ENCODE results near the gene ACTL10. TPM values are rescaled to one million over a fixed set of nuclear protein-coding genes. Genes with fewer than 3 reads are reported as not detected.

The ACTL10 gene
- total and polyA plus RNA-seq, 2 of the 13 experiments (the other 11 are each of a cell fraction or from before 2014, with no cell fraction given): not detected

DNA sequence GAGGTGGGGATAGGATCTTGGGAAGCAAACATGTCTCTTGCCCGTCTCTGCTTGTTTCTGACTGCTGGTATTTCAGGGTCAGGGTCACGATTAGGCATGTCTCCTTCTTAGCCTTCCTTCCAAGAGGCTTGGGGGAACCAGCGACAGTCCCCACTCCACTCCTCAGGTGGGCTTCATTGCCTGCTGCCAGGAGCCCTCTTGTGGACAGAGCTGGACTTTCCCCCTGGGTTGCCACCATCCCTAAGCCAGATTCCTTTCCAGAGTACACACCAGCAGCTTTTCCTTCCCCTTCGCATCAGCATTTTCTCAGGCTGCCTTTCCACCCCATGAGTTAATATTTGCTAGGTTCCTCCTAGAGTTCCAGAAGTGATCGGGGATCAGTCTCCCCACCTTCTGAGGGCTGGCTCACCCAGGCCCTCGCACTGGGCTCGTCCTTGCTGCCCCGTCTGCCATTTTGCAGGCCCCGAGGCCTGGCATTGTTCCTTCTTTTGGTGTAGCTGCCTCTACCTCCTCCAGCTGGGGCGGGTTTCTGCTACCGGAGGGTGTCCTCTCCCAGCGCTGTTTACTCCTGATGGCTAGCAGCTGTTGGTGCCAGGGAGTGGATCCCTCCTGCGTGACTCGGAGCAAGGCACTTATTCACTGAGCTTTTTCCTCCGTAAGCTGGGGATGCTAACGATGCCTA is 13.4 kb upstream of the ACTL10 start (continued):
- TF ChIP-seq, protein P1, sequence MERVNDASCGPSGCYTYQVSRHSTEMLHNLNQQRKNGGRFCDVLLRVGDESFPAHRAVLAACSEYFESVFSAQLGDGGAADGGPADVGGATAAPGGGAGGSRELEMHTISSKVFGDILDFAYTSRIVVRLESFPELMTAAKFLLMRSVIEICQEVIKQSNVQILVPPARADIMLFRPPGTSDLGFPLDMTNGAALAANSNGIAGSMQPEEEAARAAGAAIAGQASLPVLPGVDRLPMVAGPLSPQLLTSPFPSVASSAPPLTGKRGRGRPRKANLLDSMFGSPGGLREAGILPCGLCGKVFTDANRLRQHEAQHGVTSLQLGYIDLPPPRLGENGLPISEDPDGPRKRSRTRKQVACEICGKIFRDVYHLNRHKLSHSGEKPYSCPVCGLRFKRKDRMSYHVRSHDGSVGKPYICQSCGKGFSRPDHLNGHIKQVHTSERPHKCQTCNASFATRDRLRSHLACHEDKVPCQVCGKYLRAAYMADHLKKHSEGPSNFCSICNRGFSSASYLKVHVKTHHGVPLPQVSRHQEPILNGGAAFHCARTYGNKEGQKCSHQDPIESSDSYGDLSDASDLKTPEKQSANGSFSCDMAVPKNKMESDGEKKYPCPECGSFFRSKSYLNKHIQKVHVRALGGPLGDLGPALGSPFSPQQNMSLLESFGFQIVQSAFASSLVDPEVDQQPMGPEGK (CRISPR knock-in tag; IDR thresholded peaks at IDR 0.05): peak; percentile 48; the same call in 1 of the 2 replicates
- TF ChIP-seq, protein P2, sequence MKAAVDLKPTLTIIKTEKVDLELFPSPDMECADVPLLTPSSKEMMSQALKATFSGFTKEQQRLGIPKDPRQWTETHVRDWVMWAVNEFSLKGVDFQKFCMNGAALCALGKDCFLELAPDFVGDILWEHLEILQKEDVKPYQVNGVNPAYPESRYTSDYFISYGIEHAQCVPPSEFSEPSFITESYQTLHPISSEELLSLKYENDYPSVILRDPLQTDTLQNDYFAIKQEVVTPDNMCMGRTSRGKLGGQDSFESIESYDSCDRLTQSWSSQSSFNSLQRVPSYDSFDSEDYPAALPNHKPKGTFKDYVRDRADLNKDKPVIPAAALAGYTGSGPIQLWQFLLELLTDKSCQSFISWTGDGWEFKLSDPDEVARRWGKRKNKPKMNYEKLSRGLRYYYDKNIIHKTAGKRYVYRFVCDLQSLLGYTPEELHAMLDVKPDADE (CRISPR knock-in tag; IDR thresholded peaks at IDR 0.05): no peak
- TF ChIP-seq, protein P3, sequence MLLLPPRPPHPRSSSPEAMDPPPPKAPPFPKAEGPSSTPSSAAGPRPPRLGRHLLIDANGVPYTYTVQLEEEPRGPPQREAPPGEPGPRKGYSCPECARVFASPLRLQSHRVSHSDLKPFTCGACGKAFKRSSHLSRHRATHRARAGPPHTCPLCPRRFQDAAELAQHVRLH (CRISPR knock-in tag; IDR thresholded peaks at IDR 0.05; ENCODE audit: borderline replicate concordance, low read depth): peak; percentile 92
- TF ChIP-seq ERF (CRISPR knock-in tag; IDR thresholded peaks at IDR 0.05) (peak; percentile 58; the same call in 1 of the 2 replicates), RBM22 (optimal IDR thresholded peaks at IDR 0.05; ENCODE audit: low read length) (peak; percentile 95), ZNF460 (CRISPR knock-in tag; IDR thresholded peaks at IDR 0.05; ENCODE audit: borderline replicate concordance) (no peak), ZNF558 (CRISPR knock-in tag; IDR thresholded peaks at IDR 0.05; ENCODE audit: borderline replicate concordance) (no peak), SOX5 (CRISPR knock-in tag; IDR thresholded peaks at IDR 0.05; ENCODE audit: borderline replicate concordance) (peak; percentile 30; the same call in 1 of the 2 replicates), AHR (CRISPR knock-in tag; IDR thresholded peaks at IDR 0.05) (no peak), ZNF446 (CRISPR knock-in tag; IDR thresholded peaks at IDR 0.05) (no peak), ZNF205 (CRISPR knock-in tag; IDR thresholded peaks at IDR 0.05) (no peak), ZNF350 (CRISPR knock-in tag; IDR thresholded peaks at IDR 0.05; ENCODE audit: borderline replicate concordance, low read depth) (peak; percentile 59; the same call in 1 of the 2 replicates), ATF7 (IDR thresholded peaks at IDR 0.05) (no peak), ATF7 (CRISPR knock-in tag; IDR thresholded peaks at IDR 0.05) (no peak)
- TF ChIP-seq, protein P4, sequence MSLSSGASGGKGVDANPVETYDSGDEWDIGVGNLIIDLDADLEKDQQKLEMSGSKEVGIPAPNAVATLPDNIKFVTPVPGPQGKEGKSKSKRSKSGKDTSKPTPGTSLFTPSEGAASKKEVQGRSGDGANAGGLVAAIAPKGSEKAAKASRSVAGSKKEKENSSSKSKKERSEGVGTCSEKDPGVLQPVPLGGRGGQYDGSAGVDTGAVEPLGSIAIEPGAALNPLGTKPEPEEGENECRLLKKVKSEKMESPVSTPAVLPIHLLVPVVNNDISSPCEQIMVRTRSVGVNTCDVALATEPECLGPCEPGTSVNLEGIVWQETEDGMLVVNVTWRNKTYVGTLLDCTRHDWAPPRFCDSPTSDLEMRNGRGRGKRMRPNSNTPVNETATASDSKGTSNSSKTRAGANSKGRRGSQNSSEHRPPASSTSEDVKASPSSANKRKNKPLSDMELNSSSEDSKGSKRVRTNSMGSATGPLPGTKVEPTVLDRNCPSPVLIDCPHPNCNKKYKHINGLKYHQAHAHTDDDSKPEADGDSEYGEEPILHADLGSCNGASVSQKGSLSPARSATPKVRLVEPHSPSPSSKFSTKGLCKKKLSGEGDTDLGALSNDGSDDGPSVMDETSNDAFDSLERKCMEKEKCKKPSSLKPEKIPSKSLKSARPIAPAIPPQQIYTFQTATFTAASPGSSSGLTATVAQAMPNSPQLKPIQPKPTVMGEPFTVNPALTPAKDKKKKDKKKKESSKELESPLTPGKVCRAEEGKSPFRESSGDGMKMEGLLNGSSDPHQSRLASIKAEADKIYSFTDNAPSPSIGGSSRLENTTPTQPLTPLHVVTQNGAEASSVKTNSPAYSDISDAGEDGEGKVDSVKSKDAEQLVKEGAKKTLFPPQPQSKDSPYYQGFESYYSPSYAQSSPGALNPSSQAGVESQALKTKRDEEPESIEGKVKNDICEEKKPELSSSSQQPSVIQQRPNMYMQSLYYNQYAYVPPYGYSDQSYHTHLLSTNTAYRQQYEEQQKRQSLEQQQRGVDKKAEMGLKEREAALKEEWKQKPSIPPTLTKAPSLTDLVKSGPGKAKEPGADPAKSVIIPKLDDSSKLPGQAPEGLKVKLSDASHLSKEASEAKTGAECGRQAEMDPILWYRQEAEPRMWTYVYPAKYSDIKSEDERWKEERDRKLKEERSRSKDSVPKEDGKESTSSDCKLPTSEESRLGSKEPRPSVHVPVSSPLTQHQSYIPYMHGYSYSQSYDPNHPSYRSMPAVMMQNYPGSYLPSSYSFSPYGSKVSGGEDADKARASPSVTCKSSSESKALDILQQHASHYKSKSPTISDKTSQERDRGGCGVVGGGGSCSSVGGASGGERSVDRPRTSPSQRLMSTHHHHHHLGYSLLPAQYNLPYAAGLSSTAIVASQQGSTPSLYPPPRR (CRISPR knock-in tag; IDR thresholded peaks at IDR 0.05; ENCODE audit: borderline replicate concordance): no peak; the same call in 1 of the 2 replicates
- TF ChIP-seq, protein P5, sequence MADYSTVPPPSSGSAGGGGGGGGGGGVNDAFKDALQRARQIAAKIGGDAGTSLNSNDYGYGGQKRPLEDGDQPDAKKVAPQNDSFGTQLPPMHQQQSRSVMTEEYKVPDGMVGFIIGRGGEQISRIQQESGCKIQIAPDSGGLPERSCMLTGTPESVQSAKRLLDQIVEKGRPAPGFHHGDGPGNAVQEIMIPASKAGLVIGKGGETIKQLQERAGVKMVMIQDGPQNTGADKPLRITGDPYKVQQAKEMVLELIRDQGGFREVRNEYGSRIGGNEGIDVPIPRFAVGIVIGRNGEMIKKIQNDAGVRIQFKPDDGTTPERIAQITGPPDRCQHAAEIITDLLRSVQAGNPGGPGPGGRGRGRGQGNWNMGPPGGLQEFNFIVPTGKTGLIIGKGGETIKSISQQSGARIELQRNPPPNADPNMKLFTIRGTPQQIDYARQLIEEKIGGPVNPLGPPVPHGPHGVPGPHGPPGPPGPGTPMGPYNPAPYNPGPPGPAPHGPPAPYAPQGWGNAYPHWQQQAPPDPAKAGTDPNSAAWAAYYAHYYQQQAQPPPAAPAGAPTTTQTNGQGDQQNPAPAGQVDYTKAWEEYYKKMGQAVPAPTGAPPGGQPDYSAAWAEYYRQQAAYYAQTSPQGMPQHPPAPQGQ (CRISPR knock-in tag; IDR thresholded peaks at IDR 0.05; ENCODE audit: borderline replicate concordance): 0 out of 2 replicates have a peak, but pooled peaks have one; percentile 27
- TF ChIP-seq, protein P6, sequence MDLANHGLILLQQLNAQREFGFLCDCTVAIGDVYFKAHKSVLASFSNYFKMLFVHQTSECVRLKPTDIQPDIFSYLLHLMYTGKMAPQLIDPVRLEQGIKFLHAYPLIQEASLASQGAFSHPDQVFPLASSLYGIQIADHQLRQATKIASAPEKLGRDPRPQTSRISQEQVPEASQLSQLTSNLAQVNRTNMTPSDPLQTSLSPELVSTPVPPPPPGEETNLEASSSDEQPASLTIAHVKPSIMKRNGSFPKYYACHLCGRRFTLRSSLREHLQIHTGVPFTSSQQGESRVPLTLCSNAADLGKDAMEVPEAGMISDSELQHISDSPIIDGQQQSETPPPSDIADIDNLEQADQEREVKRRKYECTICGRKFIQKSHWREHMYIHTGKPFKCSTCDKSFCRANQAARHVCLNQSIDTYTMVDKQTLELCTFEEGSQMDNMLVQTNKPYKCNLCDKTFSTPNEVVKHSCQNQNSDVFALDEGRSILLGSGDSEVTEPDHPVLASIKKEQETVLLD (CRISPR knock-in tag; IDR thresholded peaks at IDR 0.05; ENCODE audit: low read depth): no peak; the same call in 1 of the 2 replicates
